GM19468 (cell line): ENCODE results near the gene OR6Y1.

Experiments used
- ATAC-seq: cut with Tn5 transposase; IDR thresholded peaks from one replicate; pipeline ENCODE4 v1.9.1; 2021; ENCODE audit warnings: mild to moderate bottlenecking, moderate library complexity, moderate number of reproducible peaks; ENCODE audit not compliant: unreplicated experiment; ENCODE audit errors: extremely low read depth

The OR6Y1 gene

GRCh38 chr1:158507511-158507910 is 46.7 kb downstream of the OR6Y1 start:
- ATAC-seq, result no peak

DNA sequence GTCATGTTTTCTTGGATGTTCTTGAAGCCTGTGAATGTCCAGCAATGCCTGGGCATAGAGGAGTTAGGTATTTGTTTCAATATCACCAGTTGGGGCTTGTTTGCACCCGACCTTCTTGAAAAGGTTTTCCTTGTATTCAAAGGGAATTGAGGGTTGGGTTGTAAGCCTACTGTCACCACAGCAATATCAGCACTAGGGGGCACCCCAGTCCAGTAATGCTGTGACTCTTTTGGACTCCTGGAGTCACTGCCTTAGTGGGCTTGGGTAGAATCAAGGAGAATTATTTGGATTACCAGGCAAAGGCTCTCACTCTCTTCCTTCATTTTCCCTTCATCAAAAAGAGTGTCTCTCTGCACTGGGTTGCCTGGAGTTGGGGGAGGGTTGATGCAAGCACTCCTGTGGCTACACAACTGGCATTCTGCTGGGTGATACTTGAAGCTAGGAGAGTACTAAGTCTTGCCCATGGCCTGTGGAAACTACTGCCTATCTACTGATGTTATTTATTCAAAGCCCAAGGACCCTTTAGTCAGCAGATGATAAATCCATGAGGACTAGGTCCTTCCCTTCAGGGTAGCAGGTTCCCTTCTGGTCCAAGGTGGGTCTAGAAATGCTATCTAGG is 47.7 kb downstream of the OR6Y1 start:
- no peak for ATAC-seq

- no peak for ATAC-seq
These were observed 57.8 kb downstream of the OR6Y1 start for GRCh38 chr1:158496374-158496773.

DNA sequence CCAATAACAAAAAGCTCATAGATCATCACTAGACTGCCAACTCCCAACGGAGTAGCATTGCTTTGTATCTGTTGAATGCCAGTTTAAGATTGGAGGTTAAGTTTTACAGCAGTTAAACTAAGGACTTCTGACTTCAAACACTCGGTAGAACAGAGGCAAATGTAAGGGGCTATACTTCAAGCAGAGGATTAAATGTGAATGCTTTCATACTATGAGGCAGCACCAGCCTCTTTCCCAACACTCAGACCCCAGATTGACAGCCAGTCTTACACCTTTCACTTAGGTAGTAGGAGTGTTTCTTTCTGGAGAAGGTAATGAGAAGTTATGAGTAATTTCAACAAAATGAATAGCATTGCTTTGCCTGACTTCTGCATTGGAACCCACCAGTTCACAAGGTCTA is 59.4 kb downstream of the OR6Y1 start:
- no peak for ATAC-seq
